GM10266 (cell line): ENCODE results near the gene EIF4G1.

ENCODE experiments used
- DNase-seq: peaks from one replicate; pipeline ENCODE4 v3.0.0; 2012; ENCODE audit errors: extremely low spot score
- TF ChIP-seq, protein P1 (sequence below): IDR thresholded peaks from 2 replicates; pipeline ENCODE4 v1.5.1; 2012; ENCODE audit warnings: mild to moderate bottlenecking, low read depth; ENCODE audit not compliant: control insufficient read depth, insufficient read depth; ENCODE audit errors: missing control alignments

EIF4G1 gene

DNA sequence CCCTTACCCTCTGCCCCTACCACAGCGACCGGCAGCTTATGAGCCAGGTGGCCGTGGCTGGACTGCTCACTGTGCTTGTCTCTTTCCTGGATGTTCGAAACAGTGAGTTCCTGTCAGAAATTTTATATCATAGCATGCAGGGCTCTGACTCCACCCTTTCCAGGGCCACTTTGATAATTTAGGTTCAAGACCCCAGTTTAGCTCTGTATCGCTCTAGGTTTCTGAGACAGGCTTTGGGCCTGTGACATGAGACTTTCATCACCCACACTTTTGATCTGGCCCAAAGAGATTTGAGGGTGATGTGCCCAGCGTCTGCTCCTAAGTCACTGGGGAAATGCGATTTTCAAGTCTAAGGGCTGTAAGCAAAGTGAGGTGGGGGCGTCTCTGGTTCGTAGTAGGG, 6.5 kb upstream of the EIF4G1 start:
- TF ChIP-seq, protein P1, sequence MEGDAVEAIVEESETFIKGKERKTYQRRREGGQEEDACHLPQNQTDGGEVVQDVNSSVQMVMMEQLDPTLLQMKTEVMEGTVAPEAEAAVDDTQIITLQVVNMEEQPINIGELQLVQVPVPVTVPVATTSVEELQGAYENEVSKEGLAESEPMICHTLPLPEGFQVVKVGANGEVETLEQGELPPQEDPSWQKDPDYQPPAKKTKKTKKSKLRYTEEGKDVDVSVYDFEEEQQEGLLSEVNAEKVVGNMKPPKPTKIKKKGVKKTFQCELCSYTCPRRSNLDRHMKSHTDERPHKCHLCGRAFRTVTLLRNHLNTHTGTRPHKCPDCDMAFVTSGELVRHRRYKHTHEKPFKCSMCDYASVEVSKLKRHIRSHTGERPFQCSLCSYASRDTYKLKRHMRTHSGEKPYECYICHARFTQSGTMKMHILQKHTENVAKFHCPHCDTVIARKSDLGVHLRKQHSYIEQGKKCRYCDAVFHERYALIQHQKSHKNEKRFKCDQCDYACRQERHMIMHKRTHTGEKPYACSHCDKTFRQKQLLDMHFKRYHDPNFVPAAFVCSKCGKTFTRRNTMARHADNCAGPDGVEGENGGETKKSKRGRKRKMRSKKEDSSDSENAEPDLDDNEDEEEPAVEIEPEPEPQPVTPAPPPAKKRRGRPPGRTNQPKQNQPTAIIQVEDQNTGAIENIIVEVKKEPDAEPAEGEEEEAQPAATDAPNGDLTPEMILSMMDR, result no peak
- no peak for DNase-seq

DNA sequence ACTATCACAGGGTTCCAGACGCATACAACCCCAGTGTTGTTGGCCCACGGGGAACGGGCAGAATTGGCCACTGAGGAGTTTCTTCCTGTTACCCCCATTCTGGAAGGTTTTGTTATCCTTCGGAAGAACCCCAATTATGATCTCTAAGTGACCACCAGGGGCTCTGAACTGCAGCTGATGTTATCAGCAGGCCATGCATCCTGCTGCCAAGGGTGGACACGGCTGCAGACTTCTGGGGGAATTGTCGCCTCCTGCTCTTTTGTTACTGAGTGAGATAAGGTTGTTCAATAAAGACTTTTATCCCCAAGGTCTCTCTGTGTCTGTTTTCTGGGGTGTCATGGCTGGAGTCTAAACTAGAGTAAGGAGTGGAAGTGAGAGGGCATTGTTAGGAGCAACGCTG, 5.7 kb upstream of the EIF4G1 start:
- TF ChIP-seq, protein P1, result no peak
- no peak for DNase-seq

DNA sequence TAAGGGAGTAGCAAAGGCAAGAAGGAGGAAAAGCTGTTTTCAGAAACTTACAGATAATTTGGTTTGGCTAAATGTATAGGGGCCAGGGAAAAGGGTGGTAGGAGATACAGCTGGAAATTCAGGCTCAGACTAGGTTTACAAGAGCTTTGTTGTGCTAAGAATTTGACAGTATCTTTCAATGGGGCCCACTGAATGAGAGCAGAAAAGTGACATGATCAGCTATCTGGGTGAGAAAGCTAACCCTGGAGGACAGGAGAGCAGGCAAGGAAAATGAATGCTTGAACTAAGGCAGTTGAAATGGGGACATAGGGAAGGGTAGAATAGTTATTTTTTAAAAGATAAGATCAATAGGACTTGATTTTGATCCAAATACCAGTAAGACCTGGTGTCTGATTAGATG, 2.8 kb upstream of the EIF4G1 start:
- DNase-seq, result no peak
- TF ChIP-seq, protein P1, result no peak

DNA sequence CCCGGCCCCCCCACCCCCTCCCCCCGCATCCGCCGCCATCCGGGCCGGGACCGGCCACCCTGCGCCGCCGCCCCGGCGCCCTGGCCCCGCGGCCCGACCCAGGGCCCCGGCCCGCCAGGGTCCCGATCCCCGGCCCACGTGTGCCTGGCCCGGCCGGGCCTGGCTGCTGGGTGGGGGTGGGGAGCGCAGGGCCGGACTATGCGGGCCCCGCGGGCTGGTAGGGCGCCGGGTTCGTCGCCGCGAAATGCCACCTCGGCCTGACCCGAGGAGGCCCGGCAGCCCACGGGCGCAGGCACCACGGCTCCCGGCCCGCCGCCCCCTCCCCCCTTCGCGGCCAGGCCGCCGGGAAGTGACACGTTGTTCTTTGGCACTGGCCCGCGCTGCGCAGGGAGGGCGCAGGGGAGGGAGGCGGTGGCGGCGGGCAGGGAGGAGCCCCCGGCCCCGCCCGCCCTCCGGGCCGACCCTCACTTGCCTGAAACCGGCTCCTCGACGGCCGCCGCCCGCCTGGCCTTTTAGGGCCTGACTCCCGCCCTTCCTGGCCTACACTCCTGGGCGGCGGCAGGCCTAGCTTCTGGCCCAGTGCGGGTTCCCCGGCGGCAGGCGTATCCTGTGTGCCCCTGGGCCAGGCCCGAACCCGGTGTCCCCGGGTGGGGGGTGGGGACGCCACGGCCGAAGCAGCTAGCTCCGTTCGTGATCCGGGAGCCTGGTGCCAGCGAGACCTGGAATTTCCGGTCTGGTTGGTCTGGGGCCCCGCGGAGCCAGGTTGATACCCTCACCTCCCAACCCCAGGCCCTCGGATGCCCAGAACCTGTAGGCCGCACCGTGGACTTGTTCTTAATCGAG, 515 bp downstream of the EIF4G1 start:
- DNase-seq, result peak; percentile 80
- TF ChIP-seq, protein P1, result no peak

DNA sequence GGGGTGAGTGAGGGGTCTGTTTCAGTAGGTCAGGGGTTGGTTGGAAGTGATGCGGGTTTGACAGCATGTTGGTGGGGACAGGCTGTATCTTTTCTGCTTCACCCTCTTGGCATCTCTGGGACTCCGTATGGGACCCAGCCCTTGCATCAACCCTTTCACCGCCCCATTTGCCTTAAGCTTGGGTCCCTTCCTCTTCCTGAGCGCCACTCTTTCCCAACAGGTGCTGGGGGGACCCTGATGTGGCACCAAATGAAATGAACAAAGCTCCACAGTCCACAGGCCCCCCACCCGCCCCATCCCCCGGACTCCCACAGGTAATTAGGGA, 1.1 kb downstream of the EIF4G1 start:
- no peak for DNase-seq
- TF ChIP-seq, protein P1, result no peak

DNA sequence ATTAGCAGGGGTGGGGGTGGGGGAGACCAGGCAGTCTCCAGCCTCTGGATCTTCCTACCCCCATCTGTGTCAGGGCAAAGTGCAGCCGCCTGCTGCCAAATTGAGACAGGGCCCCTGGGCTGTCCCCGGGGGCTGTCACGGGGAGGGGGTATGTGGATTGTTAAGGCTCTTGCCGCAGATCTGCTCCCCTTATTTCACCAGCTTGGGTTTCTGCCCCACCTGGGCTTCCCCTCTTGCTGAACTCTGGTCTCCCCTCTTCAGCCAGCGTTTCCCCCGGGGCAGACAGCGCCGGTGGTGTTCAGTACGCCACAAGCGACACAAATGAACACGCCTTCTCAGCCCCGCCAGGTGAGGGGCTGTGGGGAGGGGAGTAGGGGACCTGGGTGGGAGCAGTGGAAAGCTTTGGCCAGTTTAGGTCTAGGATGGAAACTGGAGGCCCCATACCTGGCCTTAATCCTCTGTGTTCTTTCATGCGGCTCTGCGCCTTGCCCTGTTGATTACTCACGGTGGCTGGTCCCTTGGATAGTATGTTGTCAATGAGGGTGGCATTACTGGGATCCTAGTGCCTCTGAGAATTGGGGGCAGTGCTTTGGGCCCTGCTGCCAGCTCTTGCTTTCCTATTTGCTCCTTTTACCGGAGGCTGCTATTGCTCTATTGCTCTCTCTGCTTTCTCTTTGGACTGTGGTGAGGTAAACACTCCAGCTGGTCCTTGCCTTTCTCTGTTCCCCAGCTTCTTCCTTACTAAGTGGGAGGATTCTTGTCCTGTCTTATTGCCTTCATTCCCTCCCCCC, 1.7 kb downstream of the EIF4G1 start:
- TF ChIP-seq, protein P1, result no peak
- no peak for DNase-seq

DNA sequence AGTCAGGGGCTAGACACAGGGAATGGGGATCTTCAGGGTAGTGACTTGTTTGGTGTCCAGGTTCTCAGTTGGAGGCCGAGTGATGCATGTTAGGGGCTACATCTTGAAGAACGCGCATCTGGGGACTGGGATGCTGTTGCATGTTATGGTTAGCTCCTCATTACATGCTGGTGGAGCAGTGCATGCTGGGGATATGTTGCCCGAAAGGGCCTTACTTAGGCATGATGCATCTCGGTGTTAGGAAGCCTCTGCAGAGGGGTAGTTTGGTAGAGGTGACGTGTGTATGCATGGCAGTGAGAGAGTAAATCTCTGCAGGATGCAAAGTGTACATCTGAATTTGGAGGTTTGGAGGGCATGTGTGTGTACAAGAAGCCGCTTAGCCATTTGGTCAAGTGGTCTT, 2.4 kb downstream of the EIF4G1 start:
- DNase-seq, result no peak
- TF ChIP-seq, protein P1, result no peak
